NCI-H1417 (cell line): Measurements from ENCODE around the gene OBSCN.

ENCODE experiments used
- DNase-seq, 3 experiments: peaks; one replicate each; lab custom pipeline; 2025; lab: John Stamatoyannopoulos, UW

The OBSCN gene

GRCh38 chr1:228307218-228308023 is 99.6 kb downstream of the OBSCN start:
- no peak for DNase-seq

GRCh38 chr1:228308085-228308601 is 100.3 kb downstream of the OBSCN start:
- no peak for DNase-seq

- DNase-seq: no peak
Observed at GRCh38 chr1:228308628-228309325, 100.9 kb downstream of the OBSCN start.

- no peak for DNase-seq
Observed at GRCh38 chr1:228309326-228310067, 101.7 kb downstream of the OBSCN start.

- DNase-seq: no peak
Observed at GRCh38 chr1:228310162-228310792, 102.4 kb downstream of the OBSCN start.

- DNase-seq: no peak
Observed at GRCh38 chr1:228311091-228311490, 103.2 kb downstream of the OBSCN start.

GRCh38 chr1:228312136-228312764 is 104.4 kb downstream of the OBSCN start:
- DNase-seq: no peak

GRCh38 chr1:228313536-228314277 is 105.9 kb downstream of the OBSCN start:
- DNase-seq: no peak

- DNase-seq: no peak
Observed at GRCh38 chr1:228314315-228314657, 106.4 kb downstream of the OBSCN start.

- no peak for DNase-seq
Observed at GRCh38 chr1:228314658-228315483, 107.0 kb downstream of the OBSCN start.

GRCh38 chr1:228315484-228315944 is 107.7 kb downstream of the OBSCN start:
- DNase-seq: no peak

- DNase-seq: no peak
Observed at GRCh38 chr1:228315945-228316588, 108.2 kb downstream of the OBSCN start.

GRCh38 chr1:228316589-228317387 is 108.9 kb downstream of the OBSCN start:
- DNase-seq: no peak

GRCh38 chr1:228317411-228317828 is 109.6 kb downstream of the OBSCN start:
- no peak for DNase-seq

GRCh38 chr1:228317891-228318810 is 110.3 kb downstream of the OBSCN start:
- no peak for DNase-seq

- no peak for DNase-seq
Observed at GRCh38 chr1:228318823-228319241, 111.0 kb downstream of the OBSCN start.

GRCh38 chr1:228319352-228320088 is 111.7 kb downstream of the OBSCN start:
- no peak for DNase-seq
